Activated effector memory CD4-positive, alpha-beta T cell treated with anti-CD3 and anti-CD28 coated beads, Interleukin-2, amount 50 U/mL, for 16 hours (primary cell): ENCODE data around the gene CDK5RAP2.

Experiments
- DNase-seq: peaks from one replicate; pipeline ENCODE4 v3.0.0-alpha.2; 2020

The CDK5RAP2 gene

GRCh38 chr9:120433701-120434100, 146.3 kb downstream of the CDK5RAP2 start:
- no peak for DNase-seq

- no peak for DNase-seq
Measured at GRCh38 chr9:120432600-120432999, 147.4 kb downstream of the CDK5RAP2 start.

DNA sequence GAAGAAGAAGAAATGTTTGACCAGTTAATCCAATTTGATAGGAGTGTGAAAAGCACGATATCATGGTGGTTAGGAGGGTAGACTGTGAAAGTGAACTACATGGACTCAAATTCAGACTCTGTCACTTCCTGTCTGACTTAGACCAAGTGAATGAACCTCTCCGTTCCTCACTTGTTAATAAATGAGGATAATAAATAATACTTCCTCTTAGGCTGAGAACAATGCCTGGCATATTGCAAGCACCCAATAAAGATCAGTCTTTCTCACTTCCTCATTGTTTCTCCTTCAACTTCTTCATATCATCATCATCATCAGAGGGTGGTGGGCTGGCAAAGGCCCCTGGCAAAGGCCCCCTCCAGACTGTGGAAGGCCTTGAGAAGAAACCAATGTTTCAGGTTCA, 148.7 kb downstream of the CDK5RAP2 start:
- DNase-seq: no peak

DNA sequence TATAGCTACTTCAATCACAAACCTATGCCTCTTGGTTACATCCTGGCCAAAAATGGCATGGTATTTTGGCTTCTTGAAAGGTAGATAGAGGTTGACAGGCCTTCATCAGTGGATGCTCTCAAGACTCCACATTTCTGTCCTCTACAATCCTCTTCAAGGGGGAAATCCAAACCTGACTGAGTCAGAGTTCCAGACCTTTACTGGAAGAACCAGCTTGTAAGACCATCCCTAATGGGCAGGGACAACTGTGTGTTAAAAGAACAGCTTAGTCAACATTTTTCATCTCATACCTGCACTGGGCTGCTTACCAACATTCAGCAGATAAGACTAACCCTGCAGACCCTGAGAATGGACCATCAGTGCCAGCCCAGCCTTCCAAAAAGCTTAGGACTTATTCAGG, 155.7 kb downstream of the CDK5RAP2 start:
- no peak for DNase-seq

DNA sequence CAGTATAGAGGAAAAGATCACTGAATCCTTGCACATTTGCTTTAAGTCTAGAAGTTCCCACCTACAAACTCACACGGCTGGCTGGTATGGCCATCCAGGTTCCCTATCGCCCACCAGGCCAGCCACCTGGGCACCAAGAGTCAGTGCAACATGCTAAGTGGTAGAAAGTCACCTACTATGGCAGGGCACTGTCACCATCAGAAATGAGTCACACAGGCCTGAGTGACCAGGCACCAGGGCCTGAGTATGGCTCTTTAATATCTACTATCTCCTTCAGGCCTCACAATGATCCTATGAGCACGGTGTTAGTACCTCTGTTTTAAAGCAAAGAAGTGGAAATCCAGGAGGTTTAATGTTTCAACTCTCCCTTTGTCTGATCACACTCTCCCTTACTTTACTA, 156.2 kb downstream of the CDK5RAP2 start:
- DNase-seq: no peak

DNA sequence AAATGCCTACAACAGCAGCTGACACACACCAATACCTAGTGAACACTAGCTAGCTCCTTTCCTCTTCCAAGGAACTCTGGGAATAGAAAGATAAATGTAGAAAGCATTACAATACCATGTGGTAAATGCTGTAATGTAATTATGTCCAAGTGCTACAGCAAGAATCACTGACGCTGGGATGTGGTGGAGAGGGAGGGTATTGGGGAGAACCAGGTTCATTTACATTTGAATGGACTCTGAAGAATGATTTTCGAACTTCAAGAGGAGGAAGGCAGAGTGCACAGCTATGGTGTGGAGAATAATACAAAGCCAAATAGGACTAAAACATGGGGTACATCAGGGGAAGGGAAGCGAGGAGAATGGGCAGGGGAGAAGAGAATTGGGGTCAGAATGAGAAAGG, 158.0 kb downstream of the CDK5RAP2 start:
- DNase-seq: no peak

GRCh38 chr9:120418315-120418714, 161.7 kb downstream of the CDK5RAP2 start:
- DNase-seq: no peak

DNA sequence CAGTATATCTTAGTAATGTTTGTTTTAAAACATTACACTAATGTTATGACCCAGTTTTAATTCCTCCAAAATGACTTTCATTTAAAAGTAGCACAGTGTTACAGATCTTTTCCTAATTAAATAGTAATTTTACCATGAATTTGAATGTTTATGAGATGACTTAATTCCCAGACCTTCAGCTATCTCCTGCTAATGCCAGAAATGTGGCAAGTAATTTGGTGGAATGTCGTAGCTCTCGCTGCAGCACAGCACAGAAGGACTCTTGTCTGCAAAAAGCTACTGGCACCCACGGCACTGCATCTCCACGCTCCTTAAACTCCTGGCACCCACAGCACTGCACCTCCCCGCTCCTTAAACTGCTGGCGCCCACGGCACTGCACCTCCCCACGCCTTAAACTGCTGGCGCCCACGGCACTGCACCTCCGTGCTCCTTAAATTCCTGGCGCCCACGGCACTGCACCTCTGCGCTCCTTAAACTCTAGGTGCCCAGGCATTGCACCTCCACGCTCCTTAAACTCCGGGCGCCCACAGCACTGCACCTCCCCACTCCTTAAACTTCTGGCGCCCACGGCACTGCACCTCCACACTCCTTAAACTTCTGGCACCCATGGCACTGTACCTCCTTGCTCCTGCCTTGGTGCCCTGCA, 163.1 kb downstream of the CDK5RAP2 start:
- DNase-seq: no peak

GRCh38 chr9:120413121-120414048, 166.6 kb downstream of the CDK5RAP2 start:
- no peak for DNase-seq

GRCh38 chr9:120412425-120412951, 167.5 kb downstream of the CDK5RAP2 start:
- no peak for DNase-seq

GRCh38 chr9:120411862-120412424, 168.0 kb downstream of the CDK5RAP2 start:
- DNase-seq: no peak

GRCh38 chr9:120410925-120411501, 169.0 kb downstream of the CDK5RAP2 start:
- no peak for DNase-seq

DNA sequence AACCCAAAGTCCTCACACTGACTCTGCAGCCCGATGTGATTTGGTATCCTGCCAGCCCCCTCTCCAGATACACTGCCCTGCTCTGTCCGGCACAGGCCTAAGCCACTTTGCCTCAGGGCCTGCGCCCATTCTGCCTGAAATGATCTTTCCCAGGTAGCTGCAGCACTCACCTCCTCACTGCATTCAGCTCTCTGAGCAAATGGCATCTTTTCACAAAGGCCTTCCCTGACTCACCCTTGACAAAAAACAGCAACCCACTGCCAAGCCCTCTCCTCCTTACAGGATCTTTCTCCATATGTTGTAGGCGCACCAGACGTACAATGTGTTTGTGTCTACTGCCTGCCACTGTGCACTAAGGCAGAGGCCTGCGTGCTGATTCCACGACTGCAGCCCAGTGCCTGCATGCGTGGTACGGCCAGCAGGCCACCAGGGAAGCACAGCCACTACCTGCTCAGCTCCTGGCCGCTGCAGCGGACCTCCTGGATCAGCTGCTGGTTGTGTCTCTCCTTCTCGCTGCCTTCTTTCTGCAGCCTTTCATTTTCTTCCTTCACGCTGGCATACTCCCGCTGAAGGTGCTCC, 171.2 kb downstream of the CDK5RAP2 start:
- no peak for DNase-seq

GRCh38 chr9:120405860-120406259, 174.1 kb downstream of the CDK5RAP2 start:
- DNase-seq: no peak

DNA sequence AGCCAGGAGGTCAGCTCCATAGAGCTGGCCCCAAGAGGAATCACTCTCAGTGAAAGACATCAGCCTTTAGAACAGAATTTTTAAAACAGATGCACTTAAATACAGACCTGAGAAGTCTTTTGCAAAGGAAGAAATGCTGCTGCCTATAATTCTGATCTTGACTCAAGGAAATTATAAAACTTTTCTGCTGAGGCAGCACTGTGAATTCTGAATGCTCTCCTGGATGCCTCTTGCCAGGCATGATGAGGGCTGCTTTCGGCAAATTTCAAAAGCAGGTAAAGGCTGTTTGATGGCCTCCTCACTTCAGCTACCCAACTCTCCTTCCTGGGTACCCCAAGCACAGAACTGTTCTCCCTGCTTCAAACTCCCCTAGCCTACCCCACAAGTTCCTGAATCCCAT, 174.8 kb downstream of the CDK5RAP2 start:
- no peak for DNase-seq

DNA sequence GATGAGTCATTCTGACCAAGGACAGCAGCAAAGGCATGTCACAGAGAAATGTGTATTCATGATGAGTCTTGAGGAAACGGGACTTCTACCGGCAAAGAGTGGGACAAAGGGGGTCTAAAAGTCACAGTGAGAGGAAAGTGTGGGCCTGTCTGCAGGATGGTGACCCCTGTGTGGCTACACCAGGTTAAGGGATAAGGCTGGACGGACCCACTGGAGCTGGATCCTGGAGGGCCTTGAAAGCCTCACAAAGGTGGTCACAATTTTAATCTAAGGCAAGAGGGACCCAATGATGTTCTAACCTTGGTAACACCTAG, 176.5 kb downstream of the CDK5RAP2 start:
- no peak for DNase-seq

DNA sequence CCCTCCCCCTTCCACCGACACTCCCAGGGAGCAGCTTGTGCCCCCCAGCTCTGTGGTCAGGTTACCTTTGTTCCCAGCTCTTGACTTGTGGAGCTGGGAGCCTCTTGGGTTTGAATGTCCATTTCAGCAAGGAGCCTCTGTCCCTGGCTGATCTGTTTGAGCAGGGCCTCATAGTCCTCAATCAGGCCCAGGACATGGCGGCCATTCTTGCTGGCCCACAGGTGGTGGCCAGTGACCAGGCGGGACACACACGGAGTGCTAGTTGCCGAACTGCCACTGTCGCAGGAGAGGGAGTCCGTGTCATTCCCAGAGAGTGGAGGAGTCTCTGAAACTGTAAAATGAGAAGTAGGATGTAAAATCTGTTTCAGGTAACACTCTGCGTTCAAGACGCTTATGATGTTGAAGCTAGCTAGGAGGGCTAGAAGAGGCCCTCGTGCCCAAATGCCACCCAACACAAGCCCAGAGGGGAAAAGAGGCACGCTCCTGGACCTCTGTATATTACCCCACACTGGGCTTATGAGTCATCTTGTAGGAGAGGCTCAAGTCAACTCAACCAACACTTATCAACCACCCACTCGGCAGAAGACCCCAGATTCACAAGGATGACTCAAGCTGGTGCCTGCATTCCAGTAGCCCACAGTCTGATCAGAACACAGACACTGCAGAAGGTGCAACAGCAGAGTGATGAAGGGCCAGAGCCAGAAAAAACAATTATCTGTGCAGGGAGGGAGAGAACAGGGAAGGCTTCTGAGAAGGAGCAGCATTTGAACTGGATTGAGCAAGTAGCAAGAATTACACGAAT, 177.0 kb downstream of the CDK5RAP2 start:
- DNase-seq: no peak

- no peak for DNase-seq
Measured at GRCh38 chr9:120399940-120400339, 180.0 kb downstream of the CDK5RAP2 start.

DNA sequence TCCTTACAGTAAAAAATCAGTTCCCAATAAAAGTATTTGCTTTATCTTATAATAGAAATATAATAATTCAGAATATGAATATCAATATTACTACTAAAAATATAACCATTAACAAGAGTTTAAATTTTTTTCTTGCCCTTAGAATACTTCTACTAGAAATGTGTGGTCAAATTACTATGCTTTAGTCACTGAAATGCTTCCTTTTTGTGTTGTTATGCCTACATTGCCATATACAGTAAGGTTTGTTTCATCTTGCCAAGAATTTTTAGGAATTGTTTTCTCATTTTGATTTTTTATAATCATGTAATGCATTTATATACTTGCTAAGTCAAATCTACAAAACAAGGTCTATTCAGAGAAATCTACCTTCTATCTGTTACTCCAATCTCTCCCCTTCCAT, 181.7 kb downstream of the CDK5RAP2 start:
- no peak for DNase-seq

DNA sequence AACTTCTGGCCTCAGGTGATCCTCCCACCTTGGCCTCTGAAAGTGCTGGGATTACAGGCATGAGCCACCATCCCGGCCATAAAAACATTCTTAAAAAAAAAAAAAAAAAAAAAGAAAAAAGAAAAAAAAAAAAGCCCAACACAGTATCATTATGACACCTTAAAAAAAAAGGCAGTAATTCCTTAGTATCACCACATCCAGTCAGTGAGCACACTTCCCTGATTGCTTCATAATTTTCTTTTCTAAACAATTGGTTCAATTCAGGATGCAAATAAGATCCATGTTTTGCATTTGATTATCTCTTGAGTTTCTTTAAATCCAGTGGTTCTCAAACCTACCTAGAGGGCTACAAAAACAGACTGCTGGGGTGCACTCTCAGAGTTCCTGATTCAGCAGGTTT, 182.5 kb downstream of the CDK5RAP2 start:
- no peak for DNase-seq

DNA sequence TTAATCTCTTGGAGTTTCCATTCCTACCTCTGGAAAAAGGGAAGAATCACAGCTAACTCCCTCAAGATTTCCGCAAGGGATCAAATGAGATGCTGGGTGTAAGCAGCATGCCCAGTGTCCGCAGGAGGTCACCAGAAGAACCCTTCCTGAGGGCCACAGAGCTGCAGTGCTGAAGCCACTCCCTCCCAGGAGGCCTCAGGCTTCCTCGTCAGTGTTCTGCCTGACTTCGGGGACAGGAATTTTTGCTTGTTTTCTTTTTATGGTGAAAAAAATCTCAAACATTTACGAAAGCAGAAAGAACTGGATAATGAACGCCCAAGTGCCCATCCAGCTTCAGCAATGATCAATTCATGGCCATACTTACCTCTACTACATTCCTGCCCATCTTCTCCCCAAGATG, 183.0 kb downstream of the CDK5RAP2 start:
- DNase-seq: no peak

GRCh38 chr9:120396418-120396817, 183.5 kb downstream of the CDK5RAP2 start:
- DNase-seq: no peak
